Keratinocyte (primary cell): ENCODE data around the gene HNRNPA2B1. TPM values are rescaled to one million over a fixed set of nuclear protein-coding genes. Genes with fewer than 3 reads are reported as not detected.

Experiments
- DNase-seq: peaks from one replicate; pipeline ENCODE4 v3.0.0-alpha.2; 2011; ENCODE audit warnings: low read depth, missing footprints, low spot score
- FAIRE-seq: peaks from 2 replicates; lab custom pipeline; 2011; peaks lifted over from hg19 to GRCh38; lab: Jason Lieb, UNC
- H2AFZ ChIP-seq: 2 replicates; pipeline ENCODE4 v1.6.0; 2012; ENCODE audit warnings: low read length, control low read depth, inconsistent platforms; ENCODE audit not compliant: control insufficient read depth
- H3K27ac ChIP-seq: 2 replicates; pipeline ENCODE4 v1.5.1; 2011; ENCODE audit warnings: low read length; ENCODE audit not compliant: control insufficient read depth, insufficient read depth
- H3K27me3 ChIP-seq: 3 replicates; pipeline ENCODE4 v1.6.0; 2011; ENCODE audit warnings: low read length; ENCODE audit not compliant: control insufficient read depth, insufficient read depth; ENCODE audit errors: extremely low read depth
- H3K36me3 ChIP-seq, 2 experiments: 2 replicates in 1 of 2; 3 replicates in 1 of 2; pipeline ENCODE4 v1.5.1; 2011; ENCODE audit warnings: low read length in 2 of 2, mild to moderate bottlenecking in 1 of 2; ENCODE audit not compliant: control insufficient read depth in 2 of 2, insufficient read depth in 2 of 2; ENCODE audit errors: extremely low read depth in 1 of 2
- H3K4me1 ChIP-seq: 3 replicates; pipeline ENCODE4 v1.5.1; 2011; ENCODE audit warnings: low read length; ENCODE audit not compliant: control insufficient read depth, insufficient read depth; ENCODE audit errors: extremely low read depth
- H3K4me2 ChIP-seq: 3 replicates; pipeline ENCODE4 v1.6.0; 2011; ENCODE audit warnings: low read depth, low read length; ENCODE audit not compliant: control insufficient read depth, insufficient read depth; ENCODE audit errors: extremely low read depth
- H3K4me3 ChIP-seq, 3 experiments: fragments of 200-600 bp in 1 of 3; sonication (generic) in 1 of 3; 2 replicates in 2 of 3; 3 replicates in 1 of 3; pipeline ENCODE4 v1.5.1; 2011 to 2016; ENCODE audit warnings: low read length in 3 of 3, mild to moderate bottlenecking in 3 of 3, control low read depth in 2 of 3, inconsistent platforms in 1 of 3, low read depth in 1 of 3, mixed read lengths in 1 of 3, mixed run types in 1 of 3, moderate library complexity in 1 of 3; ENCODE audit not compliant: control insufficient read depth in 2 of 3, insufficient read depth in 2 of 3; ENCODE audit errors: extremely low read depth in 1 of 3
- H3K79me2 ChIP-seq: 2 replicates; pipeline ENCODE4 v1.6.0; 2012; ENCODE audit warnings: low read length; ENCODE audit not compliant: control insufficient read depth, insufficient read depth
- H3K9ac ChIP-seq: 3 replicates; pipeline ENCODE4 v1.6.0; 2011; ENCODE audit warnings: low read length; ENCODE audit not compliant: control insufficient read depth, insufficient read depth; ENCODE audit errors: extremely low read depth
- H3K9me1 ChIP-seq: 3 replicates; pipeline ENCODE4 v1.6.0; 2011; ENCODE audit warnings: low read length; ENCODE audit not compliant: control insufficient read depth, insufficient read depth; ENCODE audit errors: extremely low read depth
- H3K9me3 ChIP-seq: 2 replicates; pipeline ENCODE4 v1.5.1; 2012; ENCODE audit warnings: low read depth, low read length; ENCODE audit not compliant: control insufficient read depth
- H4K20me1 ChIP-seq: 3 replicates; pipeline ENCODE4 v1.6.0; 2011; ENCODE audit warnings: low read length; ENCODE audit not compliant: control insufficient read depth, insufficient read depth; ENCODE audit errors: extremely low read depth
- CTCF ChIP-seq, 3 experiments: IDR thresholded peaks in 1 of 3; conservative IDR thresholded peaks in 1 of 3; optimal IDR thresholded peaks in 1 of 3; 2 replicates in 2 of 3; 3 replicates in 1 of 3; pipeline versions ENCODE3 to v1.5.1; 2011; ENCODE audit warnings: low read length in 3 of 3, mild to moderate bottlenecking in 3 of 3, moderate library complexity in 2 of 3, control low read depth in 1 of 3, inconsistent platforms in 1 of 3; ENCODE audit not compliant: insufficient read depth in 2 of 3; ENCODE audit errors: extremely low read depth in 1 of 3
- EZH2 ChIP-seq: IDR thresholded peaks from one replicate; pipeline ENCODE4 v1.6.1; 2012; ENCODE audit warnings: inconsistent platforms, mild to moderate bottlenecking, low read length, moderate library complexity
- dilution Hi-C: fragments of 300-500 bp; cut with MboI; formaldehyde crosslinking; loops from one replicate; pipeline ENCODE4 v1.7.0; 2020; ENCODE audit warnings: low sequenced_read_pairs; ENCODE audit not compliant: extremely low pct_ligation_motif_present
- polyA plus RNA-seq, 5 experiments: library from polyadenylated mRNA; depleted of rRNA in 3 of 5; stranded (reverse) in 3 of 5; stranded (forward) in 1 of 5; unstranded in 1 of 5; fragments of >200 nt; gene quantifications; 1 replicate in 1 of 5; 2 replicates in 3 of 5; 3 replicates in 1 of 5; pipeline versions ENCODE4 v1.2.1 to v1.2.3, GENCODE V29; 2011 to 2012; ENCODE audit warnings: missing spikeins in 2 of 5, low read depth in 1 of 5, low replicate concordance in 1 of 5

Gene HNRNPA2B1
- polyA plus RNA-seq, 1 donor (not counting 4 experiments of a cell fraction or from before 2014, with no cell fraction given), result 511 TPM

GRCh38 chr7:26190417-26190869 is 10.1 kb downstream of the HNRNPA2B1 start:
- TF ChIP-seq EZH2, result no peak
- TF ChIP-seq CTCF (optimal IDR thresholded peaks at IDR 0.05 in 1 of 3, IDR thresholded peaks at IDR 0.05 in 1 of 3, conservative IDR thresholded peaks at IDR 0.05 in 1 of 3; ENCODE audit: extremely low read depth in 1 of 3, insufficient read depth in 2 of 3, low read length in 3 of 3), result no peak
- H3K4me1 ChIP-seq, result no peaks in the 10 kb centered on the region
- H3K9me3 ChIP-seq, result no peaks in the 10 kb centered on the region
- peaks cover 28% of the 10 kb centered on the region for H4K20me1 ChIP-seq
- H3K36me3 ChIP-seq, result peaks cover 32 to 64% of the 10 kb centered on the region in 2 experiments
- H2AFZ ChIP-seq, result no peak overlapping the region
- no peak for DNase-seq
- no peak overlapping the region for H3K27ac ChIP-seq
- dilution Hi-C loops, result no loop called here
- no peak overlapping the region for H3K4me2 ChIP-seq
- FAIRE-seq, result no peak
- H3K79me2 ChIP-seq, result peaks cover 44% of the 10 kb centered on the region
- H3K9me1 ChIP-seq, result no peaks in the 10 kb centered on the region
- H3K4me3 ChIP-seq, result no peak overlapping the region
- H3K9ac ChIP-seq, result no peak overlapping the region
- H3K27me3 ChIP-seq, result no peaks in the 10 kb centered on the region

- H3K27ac ChIP-seq, result no peak overlapping the region
- H3K27me3 ChIP-seq, result no peaks in the 10 kb centered on the region
- no peak overlapping the region for H3K9ac ChIP-seq
- H3K9me3 ChIP-seq, result no peaks in the 10 kb centered on the region
- no peaks in the 10 kb centered on the region for H3K4me1 ChIP-seq
- TF ChIP-seq EZH2 (no peak), CTCF (optimal IDR thresholded peaks at IDR 0.05 in 1 of 3, IDR thresholded peaks at IDR 0.05 in 1 of 3, conservative IDR thresholded peaks at IDR 0.05 in 1 of 3; ENCODE audit: extremely low read depth in 1 of 3, insufficient read depth in 2 of 3, low read length in 3 of 3) (no peak)
- H2AFZ ChIP-seq, result no peak overlapping the region
- dilution Hi-C loops, result no loop called here
- H3K36me3 ChIP-seq, result peaks cover 31 to 63% of the 10 kb centered on the region in 2 experiments
- no peaks in the 10 kb centered on the region for H3K9me1 ChIP-seq
- peaks cover 36% of the 10 kb centered on the region for H3K79me2 ChIP-seq
- no peak overlapping the region for H3K4me2 ChIP-seq
- DNase-seq (no peak), FAIRE-seq (no peak)
- H3K4me3 ChIP-seq, result no peak overlapping the region
- H4K20me1 ChIP-seq, result peaks cover 27% of the 10 kb centered on the region
Measured at GRCh38 chr7:26189697-26190096, 10.8 kb downstream of the HNRNPA2B1 start.
